Cerebellar nuclear complex (tissue), 1 donor: ENCODE data around the gene PDIA4.
"Not testable (repeated sequence)": the region's sequence is repeated elsewhere in the genome, so short reads cannot be mapped to it uniquely, and the experiment has no call there.

ENCODE experiments used
- DNase-seq, 2 experiments: peaks; one replicate each; lab custom pipeline; 2025; lab: John Stamatoyannopoulos, UW

The PDIA4 gene

DNA sequence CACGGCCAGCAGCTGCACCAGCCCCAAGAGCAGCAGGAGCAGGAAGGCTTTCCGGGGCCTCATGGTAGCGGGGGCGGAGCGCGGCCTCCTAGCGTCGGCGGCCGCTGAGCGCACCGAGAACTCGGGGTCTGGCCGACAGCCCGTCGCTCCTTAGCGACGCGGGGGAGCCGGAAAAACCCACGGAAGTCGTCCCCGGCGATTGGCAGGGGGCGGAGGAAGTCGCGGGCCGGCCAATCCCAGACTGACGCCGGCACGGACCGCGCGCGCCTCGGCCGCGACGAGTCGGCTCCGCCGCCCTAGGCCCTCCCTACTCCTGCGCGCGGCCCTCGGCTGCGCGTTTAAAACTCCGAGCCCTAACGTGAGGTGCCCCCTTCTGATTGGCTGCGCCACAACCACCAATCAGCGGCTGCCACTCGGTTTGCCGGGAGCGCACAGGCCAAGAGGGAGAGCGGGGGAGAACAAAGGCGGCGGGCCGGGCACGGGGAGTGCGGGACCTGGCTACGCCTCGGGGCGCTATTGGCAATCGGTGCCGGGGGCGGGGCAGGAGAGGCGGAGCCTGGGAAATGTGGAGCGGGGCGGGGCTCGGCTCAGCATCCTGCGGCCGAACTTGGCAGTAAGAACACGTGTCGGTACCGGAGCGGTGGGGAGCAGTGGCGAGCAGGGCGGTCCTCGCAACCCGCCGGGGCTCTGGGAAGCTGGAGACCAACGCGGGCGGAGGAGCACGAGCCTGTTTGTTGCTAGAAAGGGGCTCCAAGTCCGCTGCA lies at the start of gene PDIA4:
PDIA4 (minus strand) TSS at position 160 of the 764 bp plus-strand sequence; CDS start at position 63, 97 bp downstream.
- DNase-seq = peak; percentile 88 to 98

DNA sequence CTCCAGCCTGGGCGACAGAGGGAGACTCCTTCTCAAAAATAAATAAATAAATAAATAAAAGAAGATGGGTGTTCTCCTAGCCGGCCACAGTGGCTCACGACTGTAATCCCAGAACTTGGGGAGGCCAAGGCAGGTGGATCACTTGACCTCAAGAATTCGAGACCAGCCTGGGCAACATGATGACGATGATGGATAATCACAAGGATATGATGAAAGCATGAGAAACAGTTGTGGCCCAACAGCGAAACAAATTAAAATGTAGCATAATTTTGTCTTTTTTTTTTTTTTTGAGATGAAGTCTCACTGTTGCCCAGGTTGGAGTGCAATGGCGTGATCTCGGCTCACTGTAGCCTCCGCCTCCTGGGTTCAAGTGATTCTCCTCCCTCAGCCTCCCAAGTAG lies 49.3 kb upstream of the PDIA4 start:
- DNase-seq = no peak

GRCh38 chr7:149075286-149075685 lies 47.0 kb upstream of the PDIA4 start:
- DNase-seq = no peak

DNA sequence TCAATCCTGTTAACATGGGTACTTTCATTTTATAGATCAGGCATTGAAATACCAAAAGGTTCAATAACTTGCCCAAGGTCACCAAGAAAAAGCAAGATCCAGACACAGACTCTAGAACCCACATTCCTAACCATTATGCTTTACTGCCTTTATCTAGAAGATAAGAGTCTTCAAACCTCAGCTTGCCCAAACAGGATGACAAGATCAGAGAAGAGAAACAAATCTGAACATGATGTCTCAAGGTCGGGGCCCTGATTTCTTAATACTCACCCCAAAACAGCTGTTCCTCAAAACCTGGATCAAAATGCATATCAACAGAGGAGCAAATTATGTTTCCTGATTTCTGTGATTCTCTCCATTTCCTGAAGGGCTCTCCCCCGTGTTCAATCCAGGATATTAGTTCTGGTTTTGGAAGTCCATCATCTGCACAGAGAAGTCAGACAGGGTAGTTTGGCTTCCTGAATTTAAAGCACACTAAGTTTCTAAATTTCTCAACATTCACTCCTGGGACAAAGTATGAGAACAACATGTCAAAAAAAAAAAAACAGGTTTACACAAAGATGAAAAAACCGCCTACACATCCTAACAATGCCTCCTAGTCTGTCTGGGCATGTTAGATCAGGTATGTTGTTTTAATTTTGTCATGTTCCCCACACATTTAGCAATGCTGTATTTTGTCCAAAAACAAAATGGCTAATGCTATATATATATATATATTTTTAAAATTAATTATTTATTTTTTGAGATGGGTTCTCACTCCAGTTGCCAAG lies 46.0 kb upstream of the PDIA4 start:
- DNase-seq = no peak

- no peak for DNase-seq
Observed at GRCh38 chr7:149072438-149072775, 44.1 kb upstream of the PDIA4 start.

- DNase-seq = no peak
Observed at GRCh38 chr7:149071641-149072437, 43.5 kb upstream of the PDIA4 start.

DNA sequence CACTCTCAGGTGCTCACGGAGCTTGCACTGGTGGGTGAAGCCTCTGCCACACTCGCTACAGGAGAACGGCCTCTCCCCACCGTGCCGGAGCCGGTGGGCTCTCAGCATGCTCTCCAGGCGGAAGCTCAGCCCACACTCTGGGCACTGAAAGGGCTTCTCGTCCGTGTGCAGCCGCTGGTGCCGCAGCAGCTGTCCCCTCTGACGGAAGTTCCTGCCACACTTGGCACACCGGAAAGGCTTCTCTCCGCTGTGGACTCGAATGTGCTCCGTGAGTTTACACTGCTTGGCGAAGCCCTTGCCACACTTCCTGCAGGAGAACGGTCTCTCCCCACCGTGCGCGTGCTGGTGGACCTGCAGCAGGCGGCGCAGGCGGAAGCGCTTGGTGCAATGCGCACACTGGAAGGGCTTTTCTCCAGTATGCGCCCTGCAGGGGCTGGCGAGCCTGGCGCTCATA lies 42.9 kb upstream of the PDIA4 start:
- DNase-seq = no peak

DNA sequence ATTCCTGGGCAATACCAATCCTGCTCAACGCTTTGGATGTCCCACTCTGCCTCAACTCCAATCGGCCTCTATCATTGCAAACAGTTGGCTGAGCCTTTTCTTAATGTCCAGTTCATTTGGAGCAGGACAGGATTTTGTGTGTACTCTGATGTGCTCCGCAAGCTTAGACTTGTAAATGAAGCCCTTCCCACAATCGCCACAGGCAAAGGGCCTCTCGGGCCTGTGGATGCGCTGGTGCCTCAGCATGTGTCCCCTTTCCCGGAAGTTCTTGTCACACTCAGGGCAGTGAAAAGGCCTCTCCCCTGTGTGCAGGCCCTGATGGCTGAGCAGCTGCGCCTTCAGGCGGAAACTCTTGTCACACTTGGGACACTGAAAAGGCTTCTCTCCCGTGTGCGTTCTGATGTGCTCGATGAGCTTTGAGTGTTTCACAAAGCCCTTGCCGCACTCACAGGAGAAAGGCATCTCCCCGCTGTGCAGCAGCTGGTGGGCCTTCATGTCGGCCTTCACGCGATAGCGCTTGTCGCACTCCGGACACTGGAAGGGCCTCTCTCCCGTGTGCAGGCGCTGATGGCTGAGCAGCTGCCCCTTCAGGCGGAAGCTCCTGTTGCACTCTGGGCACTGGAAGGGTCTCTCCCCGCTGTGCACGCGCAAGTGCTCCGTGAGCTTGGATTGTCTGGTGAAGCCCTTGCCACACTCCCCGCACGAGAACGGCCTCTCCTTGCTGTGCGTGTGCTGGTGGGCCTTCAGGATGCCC lies 42.2 kb upstream of the PDIA4 start:
- no peak for DNase-seq

DNA sequence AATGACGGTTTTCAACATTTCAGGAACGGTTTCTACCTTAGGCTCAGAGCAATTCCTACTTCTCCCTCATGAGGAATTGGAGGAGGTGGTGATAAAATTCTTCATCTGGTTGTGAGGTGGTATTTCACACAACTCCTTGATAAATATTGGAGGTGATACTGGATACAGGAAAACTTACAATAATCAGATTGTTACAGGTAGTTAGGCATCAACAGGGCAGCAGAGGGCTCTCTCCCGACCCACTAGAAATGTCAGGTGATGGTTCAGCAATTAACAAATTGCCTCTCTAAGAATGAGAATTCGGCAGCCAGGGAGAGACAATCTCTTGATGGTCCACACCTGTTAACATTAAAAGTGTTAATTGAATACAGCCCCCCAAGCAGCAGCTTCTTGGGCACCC lies 39.6 kb upstream of the PDIA4 start:
- DNase-seq = no peak

GRCh38 chr7:149063476-149063875 lies 35.2 kb upstream of the PDIA4 start:
- DNase-seq = no peak

- not testable (repeated sequence) for DNase-seq
Observed at GRCh38 chr7:149062217-149062899, 34.1 kb upstream of the PDIA4 start.

DNA sequence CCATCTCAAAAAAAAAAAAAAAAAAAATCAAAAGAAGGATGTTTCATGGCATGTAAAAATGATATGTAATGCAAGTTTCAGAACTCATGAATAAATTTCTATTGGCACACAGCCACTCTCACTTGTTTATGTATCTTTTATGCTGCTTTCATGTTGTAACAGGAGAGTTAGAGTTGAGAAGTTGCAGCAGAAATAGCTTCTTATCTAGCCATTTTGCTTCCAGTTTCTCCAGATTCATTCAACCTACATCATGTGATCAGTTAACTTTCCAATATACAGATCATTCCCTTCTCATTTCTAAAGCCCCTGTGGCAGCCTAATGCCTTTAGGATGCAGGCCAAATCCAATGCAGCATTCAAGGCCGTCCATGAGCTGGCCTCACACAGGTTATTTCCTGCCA lies 31.9 kb upstream of the PDIA4 start:
- no peak for DNase-seq

- no peak for DNase-seq
Observed at GRCh38 chr7:149053885-149054284, 25.6 kb upstream of the PDIA4 start.

- no peak for DNase-seq
Observed at GRCh38 chr7:149053384-149053783, 25.1 kb upstream of the PDIA4 start.

GRCh38 chr7:149050941-149051340 lies 22.6 kb upstream of the PDIA4 start:
- DNase-seq = no peak

- no peak for DNase-seq
Observed at GRCh38 chr7:149048805-149049204, 20.5 kb upstream of the PDIA4 start.

- no peak for DNase-seq
Observed at GRCh38 chr7:149046416-149046815, 18.1 kb upstream of the PDIA4 start.

- DNase-seq = no peak
Observed at GRCh38 chr7:149043936-149044335, 15.6 kb upstream of the PDIA4 start.

GRCh38 chr7:149041350-149041749 lies 13.0 kb upstream of the PDIA4 start:
- DNase-seq = no peak

DNA sequence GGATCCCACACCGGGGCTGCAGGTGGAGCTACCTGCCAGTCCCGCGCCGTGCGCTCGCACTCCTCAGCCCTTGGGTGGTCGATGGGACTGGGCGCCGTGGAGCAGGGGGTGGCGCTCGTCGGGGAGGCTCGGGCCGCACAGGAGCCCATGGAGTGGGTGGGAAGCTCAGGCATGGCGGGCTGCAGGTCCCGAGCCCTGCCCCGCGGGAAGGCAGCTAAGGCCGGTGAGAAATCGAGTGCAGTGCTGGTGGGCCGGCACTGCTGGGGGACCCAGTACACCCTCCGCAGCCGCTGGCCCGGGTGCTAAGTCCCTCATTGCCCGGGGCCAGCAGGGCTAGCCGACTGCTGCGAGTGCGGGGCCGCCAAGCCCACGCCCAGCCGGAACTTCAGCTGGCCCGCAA lies 10.3 kb upstream of the PDIA4 start:
- DNase-seq = not testable (repeated sequence)

GRCh38 chr7:149036676-149037075 lies 8.4 kb upstream of the PDIA4 start:
- DNase-seq = no peak
